Vagina (tissue), 2 donors: ENCODE results near the gene MYOD1. TPM values are rescaled to one million over a fixed set of nuclear protein-coding genes. Genes with fewer than 3 reads are reported as not detected.

Experiments
- DNase-seq, 2 donors: peaks; one replicate each; pipeline ENCODE4 v3.0.0-alpha.2; 2017; ENCODE audit errors: extremely low spot score in 2 of 2
- H3K27ac ChIP-seq: fragments of 200-600 bp; sonication (generic); one replicate; pipeline ENCODE4 v1.5.1; 2019
- H3K27me3 ChIP-seq: fragments of 200-600 bp; sonication (generic); one replicate; pipeline ENCODE4 v1.5.1; 2019
- H3K36me3 ChIP-seq, 2 donors: fragments of 200-600 bp; sonication (generic); one replicate each; pipeline ENCODE4 v1.5.1; 2017 to 2019
- H3K4me1 ChIP-seq: fragments of 200-600 bp; sonication (generic); one replicate; pipeline ENCODE4 v1.5.1; 2019
- H3K4me3 ChIP-seq, 2 donors: fragments of 200-600 bp; sonication (generic); 1 replicate in 1 of 2; 2 replicates in 1 of 2; pipeline ENCODE4 v1.5.1; 2016 to 2019
- H3K9me3 ChIP-seq: fragments of 200-600 bp; sonication (generic); one replicate; pipeline ENCODE4 v1.5.1; 2019
- POLR2A ChIP-seq, 2 donors: fragments of 450-650 bp; IDR thresholded peaks; one replicate each; pipeline ENCODE4 v1.6.1; 2017; ENCODE audit warnings: antibody characterized with exemption in 2 of 2, mild to moderate bottlenecking in 2 of 2, moderate library complexity in 2 of 2
- POLR2AphosphoS5 ChIP-seq, 2 donors: sonication (generic); formaldehyde crosslinking; IDR thresholded peaks; one replicate each; pipeline ENCODE4 v1.9.0; 2017; ENCODE audit warnings: antibody characterized with exemption in 2 of 2, mild to moderate bottlenecking in 2 of 2, low read depth in 1 of 2; ENCODE audit not compliant: insufficient read depth in 1 of 2
- intact Hi-C: fragments of 100-400 bp; cut with DNase I; formaldehyde crosslinking; loops from one replicate; pipeline ENCODE4 v1.15.1; 2023
- total RNA-seq: library from RNA; depleted of rRNA; stranded (reverse); fragments of >200 nt; gene quantifications from one replicate; pipeline ENCODE4 v1.2.3, GENCODE V29; 2016
- TF ChIP-seq, protein P1 (sequence below), 3 experiments: fragments of 450-650 bp in 2 of 3; fragments of 200-600 bp in 1 of 3; sonication (generic) in 1 of 3; IDR thresholded peaks; one replicate each; pipeline ENCODE4 v1.5.1; 2017 to 2019; ENCODE audit warnings: antibody characterized with exemption in 3 of 3, mild to moderate bottlenecking in 2 of 3, moderate library complexity in 2 of 3

Gene MYOD1
- total RNA-seq, 1 donor from 2014 or later: not detected

DNA sequence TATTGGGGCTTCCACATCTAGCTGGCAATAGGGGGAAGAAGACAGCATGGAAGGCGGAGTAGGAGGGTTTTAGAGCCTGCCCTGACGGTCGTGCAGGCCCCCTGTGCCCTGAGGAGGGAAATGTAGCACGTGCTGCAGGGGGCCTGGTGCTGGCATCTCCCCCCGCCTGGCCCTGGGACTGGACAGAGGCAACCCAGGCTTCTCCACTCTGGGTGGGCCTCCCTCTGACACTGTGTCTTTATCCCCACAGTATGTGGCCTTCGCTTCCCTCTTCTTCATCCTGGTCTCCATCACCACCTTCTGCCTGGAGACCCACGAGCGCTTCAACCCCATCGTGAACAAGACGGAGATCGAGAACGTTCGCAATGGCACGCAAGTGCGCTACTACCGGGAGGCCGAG, 52.0 kb downstream of the MYOD1 start:
- intact Hi-C loops: no loop called here
- no peak overlapping the region for H3K4me3 ChIP-seq
- H3K4me1 ChIP-seq: peaks cover 5% of the 10 kb centered on the region
- DNase-seq: no peak
- TF ChIP-seq POLR2AphosphoS5 (IDR thresholded peaks at IDR 0.05; ENCODE audit: insufficient read depth in 1 of 2, low read depth in 1 of 2) (no peak), POLR2A (IDR thresholded peaks at IDR 0.05) (no peak)
- TF ChIP-seq, protein P1, sequence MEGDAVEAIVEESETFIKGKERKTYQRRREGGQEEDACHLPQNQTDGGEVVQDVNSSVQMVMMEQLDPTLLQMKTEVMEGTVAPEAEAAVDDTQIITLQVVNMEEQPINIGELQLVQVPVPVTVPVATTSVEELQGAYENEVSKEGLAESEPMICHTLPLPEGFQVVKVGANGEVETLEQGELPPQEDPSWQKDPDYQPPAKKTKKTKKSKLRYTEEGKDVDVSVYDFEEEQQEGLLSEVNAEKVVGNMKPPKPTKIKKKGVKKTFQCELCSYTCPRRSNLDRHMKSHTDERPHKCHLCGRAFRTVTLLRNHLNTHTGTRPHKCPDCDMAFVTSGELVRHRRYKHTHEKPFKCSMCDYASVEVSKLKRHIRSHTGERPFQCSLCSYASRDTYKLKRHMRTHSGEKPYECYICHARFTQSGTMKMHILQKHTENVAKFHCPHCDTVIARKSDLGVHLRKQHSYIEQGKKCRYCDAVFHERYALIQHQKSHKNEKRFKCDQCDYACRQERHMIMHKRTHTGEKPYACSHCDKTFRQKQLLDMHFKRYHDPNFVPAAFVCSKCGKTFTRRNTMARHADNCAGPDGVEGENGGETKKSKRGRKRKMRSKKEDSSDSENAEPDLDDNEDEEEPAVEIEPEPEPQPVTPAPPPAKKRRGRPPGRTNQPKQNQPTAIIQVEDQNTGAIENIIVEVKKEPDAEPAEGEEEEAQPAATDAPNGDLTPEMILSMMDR (IDR thresholded peaks at IDR 0.05): no peak
- H3K27me3 ChIP-seq: no peaks in the 10 kb centered on the region
- H3K27ac ChIP-seq: no peak overlapping the region
- no peaks in the 10 kb centered on the region for H3K36me3 ChIP-seq
- H3K9me3 ChIP-seq: no peaks in the 10 kb centered on the region

Other genes with a start within 250 kb of the MYOD1 start
- 13.0 TPM for gene ABCC8, start 242.7 kb upstream of the MYOD1 start, total RNA-seq
- not detected for gene USH1C, start 175.2 kb upstream of the MYOD1 start, total RNA-seq
- gene OTOG, start 172.3 kb upstream of the MYOD1 start, total RNA-seq: not detected
- 0.49 TPM for gene KCNC1, start 15.2 kb downstream of the MYOD1 start, total RNA-seq